Measurements from ENCODE around the gene CCL22.
"Not testable (repeated sequence)": the region's sequence is repeated elsewhere in the genome, so short reads cannot be mapped to it uniquely, and the experiment has no call there.

Gene CCL22

DNA sequence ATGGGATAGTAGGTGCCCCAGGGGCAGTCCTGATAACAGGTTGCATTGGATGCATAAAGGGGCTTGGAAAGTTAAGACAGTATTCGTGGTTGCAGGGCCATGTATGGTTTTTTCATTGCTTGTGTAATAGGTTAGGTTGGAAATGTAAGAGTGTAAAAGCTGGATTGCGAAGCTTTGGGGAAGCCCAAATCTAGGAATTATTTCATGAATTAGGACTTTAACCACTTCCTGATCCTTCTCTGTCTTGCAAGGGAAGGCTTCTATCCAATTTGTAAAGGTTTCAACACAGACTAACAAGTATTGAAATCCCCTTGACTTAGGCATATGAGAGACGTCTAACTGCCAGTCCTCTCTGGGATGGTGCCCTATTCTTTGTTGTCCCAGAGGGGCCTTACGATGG, 38.2 kb downstream of the CCL22 start:
- no peak for DNase-seq (ENCODE audit: low read depth)

GRCh38 chr16:57397493-57397892, 38.9 kb downstream of the CCL22 start:
- not testable (repeated sequence) for DNase-seq (ENCODE audit: low read depth); H3K4me3 ChIP-seq (ENCODE audit: low read length)

More for the DNA sequence above, 38.2 kb downstream of the CCL22 start:
- TF ChIP-seq, protein P1, sequence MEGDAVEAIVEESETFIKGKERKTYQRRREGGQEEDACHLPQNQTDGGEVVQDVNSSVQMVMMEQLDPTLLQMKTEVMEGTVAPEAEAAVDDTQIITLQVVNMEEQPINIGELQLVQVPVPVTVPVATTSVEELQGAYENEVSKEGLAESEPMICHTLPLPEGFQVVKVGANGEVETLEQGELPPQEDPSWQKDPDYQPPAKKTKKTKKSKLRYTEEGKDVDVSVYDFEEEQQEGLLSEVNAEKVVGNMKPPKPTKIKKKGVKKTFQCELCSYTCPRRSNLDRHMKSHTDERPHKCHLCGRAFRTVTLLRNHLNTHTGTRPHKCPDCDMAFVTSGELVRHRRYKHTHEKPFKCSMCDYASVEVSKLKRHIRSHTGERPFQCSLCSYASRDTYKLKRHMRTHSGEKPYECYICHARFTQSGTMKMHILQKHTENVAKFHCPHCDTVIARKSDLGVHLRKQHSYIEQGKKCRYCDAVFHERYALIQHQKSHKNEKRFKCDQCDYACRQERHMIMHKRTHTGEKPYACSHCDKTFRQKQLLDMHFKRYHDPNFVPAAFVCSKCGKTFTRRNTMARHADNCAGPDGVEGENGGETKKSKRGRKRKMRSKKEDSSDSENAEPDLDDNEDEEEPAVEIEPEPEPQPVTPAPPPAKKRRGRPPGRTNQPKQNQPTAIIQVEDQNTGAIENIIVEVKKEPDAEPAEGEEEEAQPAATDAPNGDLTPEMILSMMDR (IDR thresholded peaks at IDR 0.05; ENCODE audit: insufficient read depth, low read depth, low read length, missing control alignments): no peak
- H3K4me3 ChIP-seq (ENCODE audit: low read length): no peak overlapping the region

DNA sequence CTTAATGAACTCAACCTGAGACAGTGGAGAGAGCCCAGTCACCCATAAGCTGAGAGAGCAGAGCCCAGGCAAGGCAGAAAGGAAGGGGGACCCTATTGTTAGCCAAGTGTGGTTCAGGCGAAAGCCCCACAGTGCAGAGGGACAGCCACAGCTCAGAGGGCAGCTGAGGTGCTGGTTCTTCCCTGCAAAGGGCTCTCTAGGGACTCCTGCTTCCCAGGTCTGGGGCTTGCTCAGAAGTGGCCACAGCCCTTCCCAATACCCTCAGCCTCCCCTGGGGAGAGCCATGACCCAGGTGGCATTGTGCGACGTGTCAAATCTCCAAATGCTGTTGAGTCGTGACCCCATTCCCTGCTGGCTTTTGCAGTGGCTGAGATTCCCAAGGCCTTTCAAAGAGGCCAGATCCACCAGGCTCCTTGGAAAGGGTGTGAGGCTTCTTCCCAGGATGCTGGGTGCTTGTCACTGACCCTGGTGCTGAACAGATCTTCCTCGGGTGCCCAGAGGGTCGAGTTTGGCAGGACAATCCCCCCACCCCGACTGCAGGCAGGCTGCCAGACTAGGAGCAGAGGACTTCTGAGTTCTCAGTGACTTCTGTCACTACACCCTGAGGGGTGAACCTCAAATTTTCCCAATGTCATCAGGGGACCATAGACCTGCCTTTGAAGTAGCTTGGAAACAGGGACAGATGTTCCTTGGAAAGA, 43.5 kb downstream of the CCL22 start:
- DNase-seq (ENCODE audit: low read depth): no peak
- H3K4me3 ChIP-seq (ENCODE audit: low read length): no peak overlapping the region
- TF ChIP-seq, protein P1 (IDR thresholded peaks at IDR 0.05; ENCODE audit: insufficient read depth, low read depth, low read length, missing control alignments): no peak

DNA sequence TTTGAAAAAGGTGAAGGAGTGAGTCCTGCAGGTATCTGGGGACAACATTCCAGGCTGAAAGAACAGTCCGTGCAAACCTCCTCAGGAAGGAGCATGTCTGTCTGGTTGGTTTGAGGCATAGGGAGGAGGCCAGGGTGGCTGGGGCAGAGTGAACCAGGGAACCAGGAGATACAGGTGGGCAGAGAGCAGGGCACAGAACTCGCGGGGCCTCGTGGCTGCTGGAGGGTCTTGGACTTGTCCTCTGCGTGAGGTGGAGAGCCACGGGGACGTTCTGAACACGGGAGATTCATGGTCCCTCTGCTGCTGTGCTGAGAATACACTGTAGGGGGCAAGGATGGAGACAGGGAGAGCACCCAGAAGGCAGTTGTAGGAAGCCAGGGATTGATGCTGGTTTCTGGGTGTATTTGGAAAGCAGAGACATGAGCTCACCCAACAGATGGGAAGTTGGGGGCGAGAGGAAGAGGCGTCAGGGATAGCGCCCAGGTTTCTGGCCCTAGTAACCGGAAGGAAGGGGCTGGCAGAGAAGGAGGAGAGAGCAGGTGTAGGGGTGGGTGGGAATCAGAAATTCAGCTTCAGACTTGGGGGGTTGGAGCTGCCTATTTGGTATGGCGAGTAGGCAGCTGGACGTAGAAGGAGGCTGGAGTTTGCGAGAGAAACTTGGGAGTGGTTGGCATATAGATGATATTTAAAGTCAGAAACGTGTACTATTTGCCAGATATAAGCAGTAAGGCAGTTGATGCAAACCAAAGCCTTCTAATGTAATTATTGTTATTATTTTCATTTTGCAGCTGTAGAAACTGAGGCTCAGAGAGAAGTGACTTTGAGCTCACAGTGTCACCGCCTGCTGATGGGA, 45.6 kb downstream of the CCL22 start, which contains the start of gene CCL17:
TSS of gene CCL17 (plus strand) at position 803 of the 853 bp plus-strand sequence. CDS start 9,166 bp downstream, outside the sequence.
- TF ChIP-seq, protein P1 (IDR thresholded peaks at IDR 0.05; ENCODE audit: insufficient read depth, low read depth, low read length, missing control alignments): no peak
- H3K4me3 ChIP-seq (ENCODE audit: low read length): no peak within 1 kb of the TSS
- no peak for DNase-seq (ENCODE audit: low read depth)

DNA sequence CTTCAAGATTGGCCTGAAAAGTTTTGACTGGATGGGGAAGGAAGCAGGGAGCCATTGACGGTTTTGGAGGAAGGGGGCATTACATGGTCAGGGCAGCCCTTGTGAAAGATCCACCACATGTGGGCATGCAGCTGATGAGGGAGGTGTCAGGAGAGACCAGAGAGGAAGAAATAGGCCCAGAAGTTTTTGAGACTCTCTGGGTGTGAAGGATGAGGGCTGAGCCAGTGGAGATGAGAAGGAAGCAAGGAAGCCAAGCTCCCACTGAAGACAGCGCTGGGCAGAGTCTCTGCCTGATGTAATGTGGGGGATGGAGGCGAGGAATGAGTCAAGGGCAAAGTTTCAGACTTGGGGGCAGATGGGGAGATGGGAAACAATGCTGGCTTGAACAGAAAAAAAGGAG, 46.5 kb downstream of the CCL22 start:
- no peak for DNase-seq (ENCODE audit: low read depth)
- TF ChIP-seq, protein P1 (IDR thresholded peaks at IDR 0.05; ENCODE audit: insufficient read depth, low read depth, low read length, missing control alignments): no peak
- H3K4me3 ChIP-seq (ENCODE audit: low read length): no peak overlapping the region

DNA sequence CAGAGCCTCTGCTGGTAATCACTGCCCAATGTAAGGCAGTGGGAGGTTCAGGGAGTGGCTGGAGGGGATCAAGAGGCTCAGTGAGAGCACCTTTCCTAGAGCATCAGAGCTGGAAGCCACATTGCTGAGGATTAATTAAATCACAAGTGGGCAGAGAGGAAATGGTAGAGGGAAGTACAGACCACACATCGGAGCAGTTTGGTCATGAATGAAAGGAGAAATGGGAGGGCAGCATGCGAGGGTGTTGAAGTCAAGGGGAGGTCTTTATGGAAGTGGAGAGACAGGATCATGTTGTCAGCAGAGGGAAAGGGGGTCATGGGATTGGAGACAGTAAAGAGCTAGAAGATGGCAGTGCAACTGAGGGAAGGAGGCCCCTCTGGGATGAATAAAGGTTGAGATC, 48.3 kb downstream of the CCL22 start:
- TF ChIP-seq, protein P1 (IDR thresholded peaks at IDR 0.05; ENCODE audit: insufficient read depth, low read depth, low read length, missing control alignments): no peak
- DNase-seq (ENCODE audit: low read depth): no peak
- no peak overlapping the region for H3K4me3 ChIP-seq (ENCODE audit: low read length)

DNA sequence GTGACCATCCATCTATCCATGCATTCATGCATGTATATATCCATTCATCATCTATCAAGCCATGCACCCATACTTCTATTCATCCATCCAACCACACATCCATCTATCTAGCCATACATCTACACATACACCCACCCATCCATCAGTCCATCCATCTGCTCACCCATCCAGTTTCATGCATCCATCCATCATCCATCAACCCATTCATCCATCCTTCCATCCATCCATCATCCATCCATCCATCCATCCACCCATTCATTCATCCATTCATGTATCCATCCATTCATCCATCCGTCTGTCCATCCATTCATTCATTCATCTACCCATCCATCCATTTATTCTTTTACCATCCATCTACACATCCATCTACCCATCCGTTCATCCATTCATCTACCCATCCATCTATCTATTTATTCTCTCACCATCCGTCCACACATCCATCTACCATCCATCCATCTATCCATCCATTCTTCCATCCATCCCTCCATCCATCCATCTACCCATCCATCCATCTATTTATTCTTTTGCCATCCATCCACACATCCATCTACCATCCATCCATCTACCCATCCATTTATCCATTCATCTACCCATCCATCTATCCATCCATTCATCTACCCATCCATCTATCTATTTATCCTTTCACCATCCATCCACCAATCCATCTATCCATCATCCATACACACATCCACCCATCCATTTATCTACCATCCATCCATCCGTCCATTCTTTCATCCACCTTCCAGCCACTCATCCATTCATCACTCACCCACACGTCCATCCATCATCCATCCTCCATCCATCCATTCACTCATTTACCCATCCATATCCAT, 49.2 kb downstream of the CCL22 start:
- no peak overlapping the region for H3K4me3 ChIP-seq (ENCODE audit: low read length)
- no peak for DNase-seq (ENCODE audit: low read depth)
- TF ChIP-seq, protein P1 (IDR thresholded peaks at IDR 0.05; ENCODE audit: insufficient read depth, low read depth, low read length, missing control alignments): no peak
